Glomerular endothelial cell (primary cell): ENCODE data around the gene ZNF44. TPM values are rescaled to one million over a fixed set of nuclear protein-coding genes. Genes with fewer than 3 reads are reported as not detected.
"Not testable (repeated sequence)": the region's sequence is repeated elsewhere in the genome, so short reads cannot be mapped to it uniquely, and the experiment has no call there.

Experiments used
- DNase-seq: peaks from one replicate; pipeline ENCODE4 v3.0.0-alpha.2; 2011; ENCODE audit warnings: low read depth, low spot score; ENCODE audit errors: extremely low read depth
- total RNA-seq: library from RNA; depleted of rRNA; stranded (reverse); fragments of >200 nt; gene quantifications from 2 replicates; pipeline ENCODE4 v1.2.3, GENCODE V29; 2015

The ZNF44 gene
- 5.3 and 5.5 TPM in 2 replicates for total RNA-seq

DNA sequence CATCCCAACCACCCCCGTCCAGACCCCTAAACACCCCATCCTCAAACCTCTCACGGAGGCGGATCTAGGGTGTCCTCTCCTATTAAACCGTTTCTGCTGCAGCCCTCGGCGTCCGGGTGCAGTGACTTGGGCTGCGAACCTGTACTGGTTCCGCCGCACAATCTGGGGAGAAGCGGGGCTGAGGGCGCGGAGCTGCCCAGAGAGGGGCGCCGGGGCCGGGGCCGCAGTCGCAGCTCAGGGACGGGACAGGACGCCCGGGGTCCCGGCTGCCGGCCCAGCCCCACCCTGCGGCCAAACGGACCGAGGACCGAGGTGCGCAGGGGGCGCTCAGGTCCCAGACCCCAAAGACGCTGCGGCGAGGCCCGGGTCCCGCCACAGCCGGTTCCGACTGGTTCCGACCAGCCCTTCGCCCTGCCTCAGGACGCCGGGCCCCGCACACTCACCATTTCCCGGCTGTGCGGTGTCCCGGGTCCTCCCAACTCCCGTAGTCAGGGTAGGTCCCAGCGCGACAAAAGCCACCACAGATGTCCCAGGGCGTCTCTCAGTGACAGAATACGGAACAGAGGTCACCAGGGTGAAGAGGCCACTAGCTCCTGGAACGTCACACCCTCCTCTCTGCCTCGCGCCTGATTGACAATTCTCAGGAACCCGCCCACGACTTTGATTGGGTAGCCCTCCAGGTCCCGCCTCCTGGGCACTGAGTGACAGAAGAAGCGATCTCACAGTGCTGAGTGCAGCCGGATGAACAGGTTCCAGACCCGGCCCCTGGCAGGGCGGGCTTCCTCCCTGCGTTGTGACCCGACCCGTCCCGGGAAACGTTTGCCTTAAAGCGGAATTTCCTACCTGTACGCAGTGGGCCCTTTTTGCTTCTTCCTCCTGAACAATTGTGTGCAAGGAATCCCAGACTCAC is at the start of gene ZNF44:
TSS of gene ZNF44 (minus strand) at position 635 of the 910 bp plus-strand sequence. CDS start at position 446, 189 bp downstream.
- peak; percentile 69 for DNase-seq

DNA sequence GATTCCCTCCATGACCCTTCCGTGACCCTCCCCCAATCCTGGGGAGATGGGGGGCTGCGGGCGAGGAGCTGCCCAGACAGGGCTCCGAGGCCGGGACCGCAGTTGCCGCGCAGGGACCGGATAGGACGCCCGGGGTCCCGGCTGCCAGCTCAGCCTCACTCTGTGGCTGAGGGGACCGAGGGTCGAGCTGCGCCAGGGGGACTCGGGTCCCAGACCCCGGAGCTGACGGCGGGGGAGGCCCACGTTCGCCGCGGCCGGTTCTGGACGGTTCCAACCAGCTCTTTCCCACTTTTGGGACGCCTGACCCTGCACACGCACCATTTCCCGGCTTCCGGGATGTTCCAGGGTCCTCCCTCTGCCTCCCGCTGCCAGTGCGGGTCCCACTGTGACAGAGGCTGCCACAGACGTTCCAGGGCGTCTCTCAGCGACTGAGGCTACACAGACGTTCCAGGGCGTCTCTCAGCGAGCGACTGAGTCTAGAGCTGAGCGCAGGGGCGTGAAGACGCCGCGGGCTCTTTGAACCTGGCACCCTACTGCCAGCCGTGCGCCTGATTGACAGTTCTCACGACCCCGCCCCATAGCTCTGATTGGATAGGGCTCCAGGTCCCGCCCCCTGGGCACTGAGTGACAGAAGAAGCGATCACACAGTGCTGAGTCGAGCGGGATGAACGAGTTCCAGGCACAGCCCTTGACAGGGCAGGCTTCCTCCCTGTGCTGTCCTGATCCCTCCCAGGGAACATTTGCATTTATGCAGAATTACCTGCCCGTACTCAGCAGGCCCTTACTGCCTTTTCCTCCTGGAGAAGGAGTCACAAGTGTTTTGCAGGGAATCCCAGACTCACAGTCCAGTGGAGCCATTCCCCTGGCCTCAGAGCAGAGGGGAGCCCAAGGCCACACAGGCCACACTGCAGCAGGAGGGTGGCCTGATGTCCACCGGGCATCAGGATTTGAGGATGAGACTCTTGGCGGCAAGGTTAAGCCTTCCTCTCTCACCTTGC is 38.8 kb upstream of the ZNF44 start, which contains the start of gene ZNF563:
TSS of gene ZNF563 (minus strand) at position 472 of the 998 bp plus-strand sequence. CDS start at position 321, 151 bp downstream.
- DNase-seq: peak; percentile 70

DNA sequence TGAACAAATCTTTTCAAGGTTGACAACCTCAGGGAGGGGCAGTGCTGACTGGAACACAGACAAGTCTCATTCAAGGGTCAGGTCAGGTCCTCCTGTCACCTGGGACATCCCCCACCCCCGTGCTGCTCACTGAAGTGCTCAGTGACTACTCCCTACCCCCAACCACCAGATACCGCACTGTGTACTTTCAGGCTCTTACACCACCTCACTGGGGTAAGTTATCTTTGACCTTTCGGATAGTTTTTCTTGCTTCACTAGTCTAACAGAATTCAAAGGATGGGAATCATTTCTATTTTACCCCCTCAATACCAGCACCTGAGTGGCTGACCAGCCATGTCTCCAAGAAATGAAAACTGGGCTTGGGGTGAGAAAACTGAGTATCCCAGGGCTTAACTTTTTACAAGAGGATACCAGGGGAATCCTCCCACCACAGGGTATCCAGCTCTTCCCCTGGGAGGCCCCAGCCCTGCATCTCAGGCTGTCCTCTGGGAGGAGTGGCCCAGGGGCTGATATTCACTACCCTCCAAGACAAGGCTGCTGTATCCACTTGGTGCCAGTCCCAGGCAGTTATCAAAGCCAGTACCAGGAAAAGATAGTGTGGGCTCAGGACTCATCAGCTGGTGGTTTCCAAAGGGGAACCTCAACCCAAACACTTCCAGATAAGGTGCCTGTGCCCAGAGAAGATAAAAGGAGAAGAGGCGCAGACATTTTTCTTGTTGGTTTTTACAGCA is 36.7 kb upstream of the ZNF44 start:
- no peak for DNase-seq

DNA sequence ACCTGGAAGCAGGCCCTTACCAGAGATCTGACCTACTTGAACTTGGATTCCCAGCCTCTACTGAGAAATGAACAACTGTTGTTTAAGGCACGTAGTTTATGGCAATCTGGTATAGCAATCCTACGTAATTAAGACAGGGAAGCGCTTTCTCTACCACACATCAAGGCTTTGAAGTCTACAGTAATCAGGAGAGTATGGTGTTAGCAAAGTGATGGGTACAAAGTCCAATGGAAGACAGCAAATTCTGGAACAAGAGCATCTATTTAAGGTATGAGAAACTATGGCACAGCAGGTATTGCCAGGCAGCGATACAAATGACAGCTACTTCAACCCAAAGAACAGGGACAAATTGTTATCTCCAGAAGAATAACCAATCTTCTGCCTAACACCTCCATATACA is 35.7 kb upstream of the ZNF44 start:
- DNase-seq: no peak

DNA sequence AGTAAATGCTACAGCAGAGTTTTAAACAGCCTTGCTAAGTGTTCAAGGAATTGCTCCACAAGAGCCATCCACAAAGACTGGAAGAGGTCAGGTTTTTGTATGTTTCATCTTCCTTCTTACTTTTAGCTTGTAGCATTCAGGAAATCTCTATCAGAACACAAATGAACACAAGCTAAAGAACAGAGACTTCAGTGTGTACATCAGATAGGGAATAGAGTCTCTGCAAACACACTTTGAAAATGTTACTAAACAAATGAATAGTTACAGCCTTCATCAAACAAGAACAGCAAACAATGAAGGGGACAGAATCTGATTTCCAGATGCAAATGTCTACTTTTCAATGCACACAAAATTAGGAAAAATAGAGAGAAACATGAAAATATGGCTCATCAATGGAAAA is 31.0 kb upstream of the ZNF44 start:
- DNase-seq: no peak

DNA sequence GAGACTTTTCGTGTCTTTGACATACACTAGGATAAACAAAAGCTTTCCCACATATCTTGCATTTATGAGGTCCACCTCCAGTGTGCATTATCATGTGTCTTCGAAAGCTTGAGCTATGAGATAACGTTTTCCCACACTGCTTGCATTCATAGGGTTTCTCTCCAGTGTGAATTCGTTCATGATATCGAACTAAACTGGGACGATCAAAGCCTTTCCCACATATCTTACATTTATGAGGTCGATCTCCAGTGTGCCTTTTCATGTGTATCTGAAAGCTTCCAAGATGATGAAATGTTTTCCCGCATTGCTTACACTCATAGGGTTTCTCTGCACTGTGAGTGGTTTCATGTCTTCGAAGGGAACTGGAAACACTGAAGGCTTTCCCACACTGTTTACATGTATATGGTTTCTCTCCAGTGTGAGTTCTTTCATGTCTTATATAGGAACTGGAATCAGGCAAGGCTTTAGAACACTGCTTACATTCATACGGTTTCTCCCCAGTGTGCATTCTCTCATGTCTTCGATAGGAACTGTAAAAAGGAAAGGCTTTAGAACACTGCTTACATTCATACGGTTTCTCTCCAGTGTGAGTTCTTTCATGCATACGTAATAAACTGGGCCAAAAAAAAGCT is 24.2 kb upstream of the ZNF44 start:
- DNase-seq: no peak

DNA sequence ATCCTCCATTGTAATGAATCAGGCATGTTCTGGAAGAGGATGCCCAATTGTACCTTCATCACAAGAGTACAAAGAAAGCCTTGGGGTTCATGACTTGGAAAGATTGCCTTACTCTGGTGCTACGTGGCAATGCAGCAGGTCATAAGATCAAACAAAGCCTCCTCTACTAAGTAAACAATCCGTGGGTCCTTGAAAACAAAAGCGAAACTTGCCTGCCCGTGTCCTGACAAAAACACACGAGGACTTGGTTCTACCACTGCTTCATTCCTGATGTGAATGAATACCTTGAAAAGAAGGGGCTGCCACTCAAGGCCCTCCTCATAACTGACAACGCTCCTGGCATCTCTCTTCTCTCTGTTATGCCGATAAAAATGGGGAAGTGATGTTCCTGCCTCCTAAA is 19.9 kb upstream of the ZNF44 start:
- DNase-seq: no peak

DNA sequence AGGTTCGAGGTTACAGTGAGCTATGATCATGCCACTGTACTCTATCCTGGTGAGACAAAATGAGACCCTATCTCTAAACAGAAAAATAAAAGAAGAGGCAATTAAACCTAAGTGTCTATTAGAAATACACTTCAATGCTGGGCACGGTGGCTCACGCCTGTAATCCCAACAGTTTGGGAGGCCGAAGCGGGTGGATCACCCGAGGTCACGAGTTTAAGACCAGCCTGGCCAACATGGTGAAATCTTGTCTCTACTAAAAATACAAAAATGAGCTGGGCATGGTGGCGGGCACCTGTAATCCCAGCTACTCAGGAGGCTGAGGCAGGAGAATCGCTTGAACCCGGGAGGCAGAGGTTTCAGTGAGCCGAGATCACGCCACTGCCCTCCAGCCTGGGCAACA is 14.2 kb upstream of the ZNF44 start:
- not testable (repeated sequence) for DNase-seq

DNA sequence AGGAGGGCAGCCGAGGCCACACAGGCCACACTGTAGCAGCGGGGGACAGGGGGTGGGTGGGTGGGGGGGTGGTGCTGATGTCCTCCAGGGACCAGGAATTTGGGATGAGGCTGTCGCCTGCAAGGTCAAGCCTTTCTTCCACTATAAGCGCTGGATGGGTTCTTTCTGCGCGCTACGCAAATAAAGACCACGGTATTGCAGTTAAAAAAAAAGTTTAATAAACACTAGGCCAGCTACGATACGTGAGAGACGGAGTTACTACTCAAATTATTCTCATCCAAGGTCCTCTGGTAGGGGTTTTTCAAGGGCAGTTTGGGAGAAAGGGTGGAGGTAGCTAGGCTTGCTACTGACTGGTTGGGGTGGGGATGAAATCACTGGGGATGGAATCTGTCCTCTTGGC is 508 bp upstream of the ZNF44 start:
- no peak for DNase-seq

DNA sequence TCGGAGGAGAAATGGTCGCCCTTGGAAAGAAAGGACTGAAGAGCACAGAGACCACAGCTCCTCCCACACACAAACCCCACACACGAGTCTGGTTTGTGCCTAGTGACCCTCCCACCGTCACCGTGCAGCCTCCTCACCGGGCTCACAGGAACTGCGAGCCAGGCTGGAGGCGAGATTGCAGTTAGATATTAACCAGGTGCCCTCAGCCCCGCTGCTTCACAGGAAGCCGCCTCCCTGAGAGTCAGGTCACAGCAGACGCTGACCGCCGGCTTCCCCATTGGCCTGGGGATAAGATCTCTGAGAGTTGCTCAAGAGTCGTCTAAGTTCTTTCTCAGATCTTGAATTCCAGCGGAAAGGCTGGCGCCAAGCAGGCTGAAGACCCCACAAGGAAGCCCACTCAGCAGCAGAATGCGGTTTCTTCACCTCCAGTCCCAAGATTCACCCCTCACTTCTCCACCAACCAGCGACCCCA is 870 bp downstream of the ZNF44 start:
- DNase-seq: no peak

DNA sequence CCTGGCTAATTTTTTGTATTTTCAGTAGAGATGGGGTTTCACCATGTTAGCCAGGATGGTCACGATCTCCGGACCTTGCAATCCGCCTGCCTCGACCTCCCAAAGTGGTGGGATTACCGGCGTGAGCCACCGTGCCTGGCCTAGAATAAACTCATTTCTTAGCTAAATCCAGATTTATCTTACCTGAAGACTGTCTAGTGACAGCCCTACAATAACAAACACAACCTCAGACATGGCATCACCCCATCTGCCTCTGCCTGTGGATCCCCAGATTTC is 5.0 kb downstream of the ZNF44 start:
- DNase-seq: no peak

DNA sequence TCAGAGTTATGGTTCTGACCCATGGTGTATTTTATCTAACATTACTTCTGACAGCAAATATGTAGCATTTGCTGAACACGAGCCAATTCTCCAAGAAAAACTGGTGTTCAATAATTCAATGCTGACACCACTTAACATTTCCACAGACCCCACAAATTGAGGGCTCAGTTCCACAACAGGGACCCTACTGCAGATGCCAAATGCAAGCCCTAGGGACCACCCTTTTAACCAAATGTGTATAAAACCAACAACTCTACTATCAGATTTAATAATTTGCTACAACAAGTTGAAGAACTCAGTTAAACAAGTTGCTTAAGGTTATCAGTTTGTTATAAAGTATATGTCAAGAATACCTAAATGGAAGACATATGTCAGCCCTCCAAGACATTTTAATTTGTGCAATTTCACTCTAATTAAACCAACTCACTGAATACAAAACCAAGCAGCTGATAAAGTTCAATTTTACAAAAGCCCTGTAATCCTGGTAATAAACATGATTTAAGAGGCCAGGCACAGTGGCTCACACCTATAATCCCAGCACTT is 6.7 kb downstream of the ZNF44 start:
- no peak for DNase-seq

DNA sequence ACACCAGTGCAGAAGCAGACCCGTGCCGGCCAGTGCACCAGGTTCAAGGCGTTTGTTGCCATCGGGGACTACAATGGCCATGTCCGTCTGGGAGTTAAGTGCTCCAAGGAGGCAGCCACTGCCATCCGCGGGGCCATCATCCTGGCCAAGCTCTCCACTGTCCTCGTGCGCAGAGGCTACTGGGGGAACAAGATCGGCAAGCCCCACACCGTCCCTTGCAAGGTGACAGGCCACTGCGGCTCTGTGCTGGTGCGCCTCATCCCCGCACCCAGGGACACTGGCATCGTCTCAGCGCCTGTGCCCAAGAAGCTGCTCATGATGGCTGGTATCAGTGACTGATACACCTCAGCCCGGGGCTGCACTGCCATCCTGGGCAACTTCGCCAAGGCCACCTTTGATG is 10.1 kb downstream of the ZNF44 start:
- DNase-seq: no peak

DNA sequence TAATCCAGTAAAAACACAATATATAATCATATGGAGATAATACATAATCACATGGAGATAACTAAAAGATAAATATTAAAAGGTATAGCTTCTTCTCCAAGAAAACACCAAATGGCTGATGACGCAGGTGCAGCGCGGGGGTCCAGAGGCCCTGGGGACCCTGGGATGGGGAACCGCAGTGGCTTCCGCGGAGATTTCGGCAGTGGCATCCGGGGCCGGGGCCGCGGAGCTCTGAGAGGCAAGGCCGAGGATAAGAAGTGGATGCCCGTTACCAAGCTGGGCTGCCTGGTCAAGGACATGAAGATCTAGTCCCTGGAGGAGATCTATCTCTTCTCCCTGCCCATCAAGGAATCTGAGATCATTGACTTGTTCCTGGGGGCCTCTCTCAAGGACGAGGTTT is 10.5 kb downstream of the ZNF44 start:
- DNase-seq: no peak

DNA sequence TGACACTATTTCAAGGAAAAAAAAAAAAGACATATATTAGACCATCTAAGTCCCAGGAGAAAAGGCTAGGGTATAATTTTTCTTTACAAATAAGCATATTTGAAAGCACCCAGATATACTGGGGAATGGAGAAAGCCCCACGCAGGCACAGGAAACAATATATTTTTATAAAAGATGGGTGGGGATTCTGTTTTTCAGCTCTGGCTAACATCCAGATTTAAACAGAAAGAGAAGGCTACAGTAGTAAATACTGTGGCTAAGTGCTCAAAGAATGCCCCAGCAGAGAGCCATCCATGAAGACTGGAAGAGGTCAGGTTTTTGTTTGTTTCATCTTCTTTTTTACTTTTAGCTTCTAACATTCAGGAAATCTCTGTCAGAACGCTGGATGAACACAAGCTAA is 16.0 kb downstream of the ZNF44 start:
- DNase-seq: no peak

DNA sequence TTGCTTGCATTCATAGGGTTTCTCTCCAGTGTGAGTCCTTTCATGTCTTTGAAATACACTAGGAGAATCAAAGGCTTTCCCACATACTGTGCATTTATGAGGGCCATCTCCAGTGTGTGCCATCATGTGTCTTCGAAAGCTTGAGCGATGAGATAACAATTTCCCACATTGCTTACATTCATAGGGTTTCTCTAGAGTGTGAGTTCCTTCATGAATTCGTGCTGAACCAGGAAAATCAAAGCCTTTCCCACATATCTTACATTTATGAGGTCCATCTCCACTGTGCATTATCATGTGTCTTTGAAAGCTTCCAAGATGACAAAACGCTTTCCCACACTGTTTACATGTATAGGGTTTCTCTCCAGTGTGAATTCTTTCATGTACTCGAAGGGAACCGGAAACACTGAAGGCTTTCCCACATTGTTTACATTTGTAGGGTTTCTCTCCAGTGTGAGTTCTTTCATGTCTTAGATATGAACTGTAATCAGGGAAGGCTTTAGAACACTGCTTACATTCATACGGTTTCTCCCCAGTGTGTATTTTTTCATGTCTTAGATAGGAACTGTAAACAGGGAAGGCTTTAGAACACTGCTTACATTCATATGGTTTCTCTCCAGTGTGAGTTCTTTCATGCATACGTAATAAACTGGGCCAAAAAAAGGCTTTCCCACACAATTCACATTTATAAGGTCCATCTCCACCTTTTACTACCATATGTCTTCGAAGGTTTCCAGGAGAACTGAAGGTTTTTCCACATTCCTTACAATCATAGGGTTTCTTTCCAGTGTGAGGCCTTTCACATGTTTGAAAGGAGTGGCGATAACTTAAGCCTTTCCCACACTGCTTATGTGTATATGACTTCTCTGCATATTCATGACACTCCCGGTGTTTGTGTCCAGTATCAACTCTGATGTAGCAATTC is 21.4 kb downstream of the ZNF44 start:
- DNase-seq: no peak

DNA sequence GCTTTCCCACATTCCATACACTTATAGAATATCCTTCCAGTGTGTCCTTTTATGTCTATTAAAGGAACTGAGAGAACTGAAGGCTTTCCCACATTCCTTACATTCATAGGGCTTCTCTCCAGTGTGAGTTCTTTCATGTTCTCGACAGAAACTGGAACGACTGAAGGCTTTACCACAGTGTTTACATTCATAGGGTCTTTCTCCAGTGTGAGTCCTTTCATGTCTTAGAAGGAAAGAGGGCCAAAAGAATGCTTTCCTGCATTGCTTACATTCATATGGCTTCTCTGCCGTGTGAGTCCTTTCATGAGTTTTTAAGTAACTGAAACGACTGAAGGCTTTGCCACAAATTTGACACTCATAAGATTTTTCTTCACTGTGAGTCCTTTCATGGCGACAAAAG is 22.3 kb downstream of the ZNF44 start:
- no peak for DNase-seq

DNA sequence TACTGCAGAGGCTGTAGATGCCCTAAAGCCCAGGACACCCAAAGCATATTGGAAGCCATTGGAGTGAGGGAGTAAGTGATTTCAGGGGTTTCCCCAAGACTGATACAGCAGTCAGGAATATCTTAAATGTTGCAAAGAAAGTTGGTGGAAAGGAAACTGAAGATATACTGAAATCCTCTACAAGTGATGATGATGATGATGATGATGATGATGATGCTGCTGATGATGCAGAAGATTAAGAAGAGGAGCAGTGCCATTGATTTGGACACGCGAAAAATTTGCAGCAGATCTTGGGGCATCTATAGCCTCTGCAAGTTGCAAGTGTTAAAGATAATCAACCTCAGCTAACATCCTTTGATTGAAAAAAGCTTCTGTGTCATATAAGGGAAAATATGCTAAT is 23.8 kb downstream of the ZNF44 start:
- DNase-seq: no peak
